KMS-11 (cell line): ENCODE data around the gene XRRA1.

Experiments
- H2AFZ ChIP-seq: fragments of 200-600 bp; sonication (generic); 2 replicates; pipeline ENCODE4 v1.6.1; 2016; ENCODE audit warnings: antibody characterized with exemption, mixed run types, low read depth
- H3K27ac ChIP-seq: fragments of 200-600 bp; sonication (generic); 2 replicates; pipeline ENCODE4 v1.6.1; 2016; ENCODE audit warnings: mild to moderate bottlenecking, mixed run types
- H3K27me3 ChIP-seq: fragments of 200-600 bp; sonication (generic); 2 replicates; pipeline ENCODE4 v1.6.1; 2017; ENCODE audit warnings: mild to moderate bottlenecking, low read depth, mixed run types, moderate library complexity; ENCODE audit not compliant: insufficient read depth
- H3K36me3 ChIP-seq: fragments of 200-600 bp; sonication (generic); 2 replicates; pipeline ENCODE4 v1.6.1; 2017; ENCODE audit warnings: mild to moderate bottlenecking, mixed run types; ENCODE audit not compliant: insufficient read depth
- H3K4me1 ChIP-seq: fragments of 200-600 bp; sonication (generic); 2 replicates; pipeline ENCODE4 v1.6.1; 2016; ENCODE audit warnings: mild to moderate bottlenecking, low read depth, mixed run types; ENCODE audit not compliant: poor library complexity, severe bottlenecking
- H3K4me2 ChIP-seq: fragments of 200-600 bp; sonication (generic); 2 replicates; pipeline ENCODE4 v1.7.0; 2016; ENCODE audit warnings: mild to moderate bottlenecking, mixed run types
- H3K4me3 ChIP-seq: fragments of 200-600 bp; sonication (generic); IDR thresholded peaks from 2 replicates; pipeline ENCODE4 v1.6.1; 2017; ENCODE audit warnings: low read depth, low read length, mixed read lengths; ENCODE audit not compliant: insufficient read depth
- H3K79me2 ChIP-seq: fragments of 200-600 bp; sonication (generic); 2 replicates; pipeline ENCODE4 v1.6.1; 2016; ENCODE audit warnings: low read depth, mixed run types; ENCODE audit not compliant: insufficient read depth
- H3K9ac ChIP-seq: fragments of 200-600 bp; sonication (generic); 2 replicates; pipeline ENCODE4 v1.6.1; 2016; ENCODE audit warnings: mild to moderate bottlenecking, mixed run types
- H4K20me1 ChIP-seq: fragments of 200-600 bp; sonication (generic); 2 replicates; pipeline ENCODE4 v1.6.1; 2016; ENCODE audit warnings: mild to moderate bottlenecking, mixed run types; ENCODE audit not compliant: insufficient read depth
- CTCF ChIP-seq: fragments of 200-600 bp; sonication (generic); conservative IDR thresholded peaks from 2 replicates; pipeline ENCODE4 v1.6.1; 2017; ENCODE audit warnings: low read depth, mild to moderate bottlenecking, antibody characterized with exemption, low read length, moderate library complexity, mixed read lengths

Gene XRRA1

GRCh38 chr11:74951226-74951625 is 2.3 kb upstream of the XRRA1 start:
- H3K27ac ChIP-seq: no peak overlapping the region
- no peak overlapping the region for H3K9ac ChIP-seq
- no peaks in the 10 kb centered on the region; the same call in 1 of the 2 replicates for H3K36me3 ChIP-seq
- peaks cover 40% of the 10 kb centered on the region for H3K4me1 ChIP-seq
- H3K79me2 ChIP-seq: peaks cover 78% of the 10 kb centered on the region
- H3K4me3 ChIP-seq: no peak overlapping the region
- H4K20me1 ChIP-seq: no peaks in the 10 kb centered on the region; the same call in 1 of the 2 replicates
- TF ChIP-seq CTCF: no peak
- no peak overlapping the region for H2AFZ ChIP-seq
- H3K4me2 ChIP-seq: peak overlapping the region; percentile 84; the same call in 1 of the 2 replicates
- no peaks in the 10 kb centered on the region for H3K27me3 ChIP-seq

GRCh38 chr11:74950374-74950969 is 1.6 kb upstream of the XRRA1 start:
- TF ChIP-seq CTCF: no peak
- peak overlapping the region; percentile 84 for H3K4me2 ChIP-seq
- H3K36me3 ChIP-seq: no peaks in the 10 kb centered on the region; the same call in 1 of the 2 replicates
- no peak overlapping the region for H3K4me3 ChIP-seq
- H2AFZ ChIP-seq: no peak overlapping the region
- H3K79me2 ChIP-seq: peaks cover 73% of the 10 kb centered on the region
- peak overlapping the region; percentile 72; the same call in 1 of the 2 replicates for H3K27ac ChIP-seq
- H3K9ac ChIP-seq: peak overlapping the region; percentile 96; the same call in 1 of the 2 replicates
- no peaks in the 10 kb centered on the region for H4K20me1 ChIP-seq
- no peaks in the 10 kb centered on the region for H3K27me3 ChIP-seq
- peaks cover 40% of the 10 kb centered on the region for H3K4me1 ChIP-seq

DNA sequence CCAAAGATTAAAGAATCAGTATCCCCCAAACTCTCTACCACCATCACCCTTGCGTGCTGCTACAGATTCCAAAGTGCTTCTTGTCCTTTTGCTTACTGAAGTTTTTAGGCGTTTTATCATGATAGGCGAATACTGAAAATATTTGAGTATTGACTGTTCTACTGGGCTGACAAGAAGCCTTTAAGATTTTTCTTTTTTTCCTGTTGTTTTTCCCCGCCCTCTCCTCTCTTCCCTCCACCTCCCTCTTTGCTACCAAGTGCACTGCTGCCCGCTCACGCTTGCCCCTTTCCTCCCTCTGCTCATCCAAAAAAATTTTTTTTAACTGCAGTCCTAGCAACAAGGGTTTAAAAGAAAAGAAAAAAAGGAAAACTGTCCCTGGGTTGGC is 854 bp upstream of the XRRA1 start:
- Histone ChIP-seq H3K27ac (peak overlapping the region; percentile 72), H2AFZ (peak overlapping the region; percentile 97; the same call in 1 of the 2 replicates), H3K4me2 (peak overlapping the region; percentile 84), H3K9ac (peak overlapping the region; percentile 96), H3K36me3 (no peaks in the 10 kb centered on the region; the same call in 1 of the 2 replicates), H3K27me3 (no peaks in the 10 kb centered on the region), H3K4me3 (no peak overlapping the region), H3K4me1 (peaks cover 40% of the 10 kb centered on the region), H3K79me2 (peaks cover 65% of the 10 kb centered on the region), H4K20me1 (no peaks in the 10 kb centered on the region)
- TF ChIP-seq CTCF: no peak

DNA sequence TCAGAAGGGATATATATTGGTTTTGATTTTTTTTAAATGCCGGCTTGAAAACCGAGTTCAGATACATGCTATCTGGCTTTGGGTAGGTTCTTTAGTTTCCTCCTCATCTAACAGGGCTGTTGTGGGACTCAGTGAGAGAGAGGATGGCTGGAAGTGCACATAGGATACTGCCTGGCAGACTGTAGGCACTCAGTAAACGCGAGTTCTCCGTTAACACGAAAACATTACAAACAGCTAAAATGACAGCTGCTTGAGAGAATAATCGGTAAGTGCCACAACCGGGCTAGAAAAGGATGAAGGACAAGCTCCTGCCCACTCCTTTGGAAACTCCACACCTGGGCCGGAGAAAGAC is 369 bp downstream of the XRRA1 start:
- TF ChIP-seq CTCF: no peak
- Histone ChIP-seq H3K9ac (peak overlapping the region; percentile 96), H3K4me3 (no peak overlapping the region), H3K4me2 (peak overlapping the region; percentile 100), H3K4me1 (peaks cover 37% of the 10 kb centered on the region), H3K79me2 (peaks cover 53% of the 10 kb centered on the region), H3K36me3 (no peaks in the 10 kb centered on the region; the same call in 1 of the 2 replicates), H3K27me3 (no peaks in the 10 kb centered on the region), H4K20me1 (no peaks in the 10 kb centered on the region), H3K27ac (peak overlapping the region; percentile 38), H2AFZ (peak overlapping the region; percentile 97)
